CD4-positive, alpha-beta T cell treated with Interleukin-15 for 4 hours (primary cell): ENCODE data around the gene DNAJC8.

ENCODE experiments used
- DNase-seq: peaks from one replicate; pipeline ENCODE4 v3.0.0-alpha.2; 2020; ENCODE audit warnings: low spot score

The DNAJC8 gene

GRCh38 chr1:28170001-28170596 lies 62.7 kb downstream of the DNAJC8 start:
- DNase-seq: no peak

DNA sequence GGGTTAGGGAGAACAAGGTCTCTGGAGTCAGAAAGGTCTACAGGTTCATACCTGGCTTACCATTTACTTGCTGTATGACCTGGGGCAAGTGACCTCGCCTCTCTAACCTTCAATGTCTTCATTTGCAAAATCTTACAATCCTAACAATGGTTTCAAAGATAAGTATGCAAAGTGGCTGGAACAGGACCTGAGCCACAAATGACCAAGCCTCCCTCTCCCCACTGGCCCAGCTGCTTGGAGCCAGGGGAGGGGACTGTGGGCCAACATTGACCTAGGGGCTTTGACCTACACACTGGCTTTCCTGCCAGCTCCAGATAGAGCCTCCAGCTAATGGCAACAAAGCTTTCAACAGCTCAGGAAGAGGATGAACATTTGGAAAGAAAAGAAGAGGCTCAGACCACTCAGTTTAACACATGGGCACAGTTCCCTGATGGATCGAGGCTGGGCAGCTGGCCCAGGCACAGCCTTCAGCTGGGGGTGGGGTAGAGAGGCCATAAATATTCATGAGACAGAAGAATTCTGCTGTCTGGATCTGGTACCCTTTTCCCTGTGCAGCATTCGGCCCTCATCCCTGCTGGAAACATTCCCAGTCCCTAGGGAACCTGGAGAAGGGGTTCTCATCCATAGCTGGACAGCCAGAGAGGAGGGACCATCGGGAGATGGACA lies 69.2 kb downstream of the DNAJC8 start:
- DNase-seq: no peak

DNA sequence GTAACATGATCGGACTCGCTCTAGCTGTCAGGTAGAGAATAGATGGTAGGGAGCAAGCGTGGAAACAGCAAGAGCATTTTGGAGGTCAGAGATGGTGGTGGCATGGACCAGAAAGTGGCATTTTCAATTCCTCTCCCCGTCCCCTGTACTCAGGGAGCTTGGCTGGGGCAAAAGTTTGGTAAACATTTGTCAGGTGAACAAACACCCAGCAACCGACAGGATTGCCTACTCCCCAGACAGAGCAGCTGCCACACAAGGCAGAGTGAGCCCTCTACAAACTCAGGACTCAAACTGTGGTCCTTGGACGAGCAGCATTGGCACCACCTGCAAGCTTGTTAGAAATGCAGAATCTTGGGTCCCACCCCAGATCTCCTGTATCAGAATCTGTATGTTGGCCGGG lies 70.7 kb downstream of the DNAJC8 start:
- no peak for DNase-seq

- no peak for DNase-seq
These were observed 71.1 kb downstream of the DNAJC8 start for GRCh38 chr1:28161751-28162150.

DNA sequence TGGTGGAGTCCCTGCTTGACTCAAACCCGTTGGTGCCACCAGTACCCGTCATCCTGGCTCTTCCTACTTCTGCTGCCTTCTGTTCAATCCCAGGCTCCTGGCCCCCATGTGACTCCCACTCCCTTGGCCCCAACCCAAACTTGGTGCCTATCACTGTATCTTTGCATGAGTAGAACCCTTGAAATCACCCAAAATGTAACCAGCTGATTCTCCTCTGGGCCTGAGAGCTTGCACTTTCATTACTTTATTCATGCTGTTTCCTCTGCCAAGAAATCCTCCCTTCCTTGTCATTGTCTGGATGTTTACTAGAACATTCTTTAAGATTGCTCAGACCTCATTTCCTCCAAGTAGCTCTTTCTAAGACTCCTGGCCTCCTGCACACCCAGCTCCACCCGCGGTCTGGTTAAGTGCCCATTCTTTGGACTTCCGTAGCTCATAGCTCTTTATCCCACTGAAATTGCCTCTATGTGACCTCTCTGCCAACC lies 72.0 kb downstream of the DNAJC8 start:
- DNase-seq: no peak

GRCh38 chr1:28159680-28160079 lies 73.1 kb downstream of the DNAJC8 start:
- no peak for DNase-seq

- no peak for DNase-seq
These were observed 73.6 kb downstream of the DNAJC8 start for GRCh38 chr1:28159243-28159642.

DNA sequence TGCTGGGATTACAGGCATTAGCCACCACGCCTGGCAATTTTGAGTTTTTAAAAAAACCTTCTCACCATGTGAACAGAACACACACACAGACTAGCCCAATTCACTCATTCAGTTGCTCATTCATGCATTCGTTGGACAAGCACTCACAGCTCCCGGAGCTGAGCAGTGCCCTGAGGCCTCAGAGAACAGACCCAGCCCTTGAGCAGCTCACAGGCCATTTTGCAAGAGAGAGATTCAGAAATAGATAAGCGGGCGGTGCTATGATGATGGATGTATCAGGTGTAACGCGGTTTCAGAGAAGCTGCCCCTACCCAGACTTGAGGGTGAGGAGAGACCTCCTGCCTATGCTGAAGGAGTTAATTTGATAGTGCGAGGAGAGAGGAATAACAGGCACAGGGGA lies 74.9 kb downstream of the DNAJC8 start:
- DNase-seq: no peak

DNA sequence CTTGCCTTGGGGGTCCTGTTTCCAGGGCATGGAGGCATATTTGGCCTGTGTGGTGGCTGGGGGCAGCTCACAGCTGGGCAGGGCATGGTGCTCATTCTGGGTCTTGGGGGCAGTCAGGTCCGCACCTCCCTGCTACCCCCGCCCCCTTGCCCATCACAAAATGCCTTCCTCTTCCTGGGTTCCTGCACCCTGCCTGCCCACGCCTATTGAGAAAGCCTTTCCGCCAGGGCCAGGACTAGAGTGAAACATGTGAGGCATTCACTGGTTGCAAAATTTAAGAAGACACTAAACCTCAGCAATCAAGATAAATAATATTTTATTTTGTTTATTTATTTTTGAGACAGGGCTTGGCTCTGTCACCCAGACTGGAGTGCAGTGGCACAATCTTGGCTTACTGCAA lies 76.0 kb downstream of the DNAJC8 start:
- no peak for DNase-seq

GRCh38 chr1:28155628-28156027 lies 77.2 kb downstream of the DNAJC8 start:
- DNase-seq: no peak

GRCh38 chr1:28154078-28154594 lies 78.7 kb downstream of the DNAJC8 start:
- no peak for DNase-seq
